ENCODE results near the gene NHEJ1. TPM values are rescaled to one million over a fixed set of nuclear protein-coding genes. Genes with fewer than 3 reads are reported as not detected.
A peak's percentile ranks its signal among the peaks of the same experiment; 100 is the strongest.
"Not testable (repeated sequence)": the region's sequence is repeated elsewhere in the genome, so short reads cannot be mapped to it uniquely, and the experiment has no call there.

Gene NHEJ1
- total RNA-seq, 4 donors from 2014 or later: 13.2 to 20.9 (median 18.4) TPM

- H3K4me3 ChIP-seq (ENCODE audit: low read depth, poor library complexity, severe bottlenecking): peak within 1 kb of the TSS; percentile 50
- TF ChIP-seq POLR2A (IDR thresholded peaks at IDR 0.05): peak in 1 of 2 donors; percentile 70
- TF ChIP-seq, protein P1, sequence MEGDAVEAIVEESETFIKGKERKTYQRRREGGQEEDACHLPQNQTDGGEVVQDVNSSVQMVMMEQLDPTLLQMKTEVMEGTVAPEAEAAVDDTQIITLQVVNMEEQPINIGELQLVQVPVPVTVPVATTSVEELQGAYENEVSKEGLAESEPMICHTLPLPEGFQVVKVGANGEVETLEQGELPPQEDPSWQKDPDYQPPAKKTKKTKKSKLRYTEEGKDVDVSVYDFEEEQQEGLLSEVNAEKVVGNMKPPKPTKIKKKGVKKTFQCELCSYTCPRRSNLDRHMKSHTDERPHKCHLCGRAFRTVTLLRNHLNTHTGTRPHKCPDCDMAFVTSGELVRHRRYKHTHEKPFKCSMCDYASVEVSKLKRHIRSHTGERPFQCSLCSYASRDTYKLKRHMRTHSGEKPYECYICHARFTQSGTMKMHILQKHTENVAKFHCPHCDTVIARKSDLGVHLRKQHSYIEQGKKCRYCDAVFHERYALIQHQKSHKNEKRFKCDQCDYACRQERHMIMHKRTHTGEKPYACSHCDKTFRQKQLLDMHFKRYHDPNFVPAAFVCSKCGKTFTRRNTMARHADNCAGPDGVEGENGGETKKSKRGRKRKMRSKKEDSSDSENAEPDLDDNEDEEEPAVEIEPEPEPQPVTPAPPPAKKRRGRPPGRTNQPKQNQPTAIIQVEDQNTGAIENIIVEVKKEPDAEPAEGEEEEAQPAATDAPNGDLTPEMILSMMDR (IDR thresholded peaks at IDR 0.05): no peak
- intact Hi-C loops (cut with DNase I; ENCODE audit: low total_unique reads): no loop called here
- WGBS, 2 donors: 1 to 2% methylated on average over 41 to 58 of the region's 76 CpGs
- DNase-seq (ENCODE audit: low spot score in 2 of 2): peak; percentile 93 to 99
These were observed 45.9 kb upstream of the NHEJ1 start, which contains the start of gene ZFAND2B for GRCh38 chr2:219206328-219207133. Gene ZFAND2B, plus strand, starts transcription at chr2:219206782. Its CDS starts 206 bp downstream, at chr2:219206988.

DNA sequence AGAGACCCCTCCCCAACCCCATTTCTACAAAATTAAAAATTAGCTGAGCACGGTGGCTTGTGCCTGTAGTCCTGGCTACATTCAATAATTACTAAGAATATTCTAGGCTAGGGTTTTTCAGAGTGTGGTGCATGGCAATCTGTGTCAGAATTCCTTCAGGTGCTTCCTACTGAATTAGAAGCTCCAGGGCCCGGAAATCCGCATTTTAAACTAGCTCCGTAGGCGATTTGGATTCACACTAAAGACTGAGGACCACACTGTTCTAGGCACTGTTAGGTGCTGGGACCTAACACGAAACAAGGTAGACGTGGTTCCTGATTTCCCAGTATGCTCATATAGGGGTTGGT, 45.3 kb upstream of the NHEJ1 start:
- intact Hi-C loops (cut with DNase I; ENCODE audit: low total_unique reads): no loop called here
- TF ChIP-seq POLR2A (IDR thresholded peaks at IDR 0.05): no peak
- TF ChIP-seq, protein P1 (IDR thresholded peaks at IDR 0.05): no peak
- peak in 1 of 2 donors; percentile 84 for DNase-seq (ENCODE audit: low spot score in 2 of 2)
- no peak overlapping the region for H3K4me3 ChIP-seq (ENCODE audit: low read depth, poor library complexity, severe bottlenecking)
- 20 to 23% methylated on average over 7 of the region's 7 CpGs for WGBS, 2 donors

GRCh38 chr2:219205165-219205538, 44.5 kb upstream of the NHEJ1 start:
- DNase-seq (ENCODE audit: low spot score in 2 of 2): peak in 1 of 2 donors; percentile 17
- WGBS, 2 donors: 84 to 87% methylated on average over 5 of the region's 5 CpGs
- TF ChIP-seq, protein P1 (IDR thresholded peaks at IDR 0.05): no peak
- TF ChIP-seq POLR2A (IDR thresholded peaks at IDR 0.05): no peak
- H3K4me3 ChIP-seq (ENCODE audit: low read depth, poor library complexity, severe bottlenecking): no peak overlapping the region
- intact Hi-C loops (cut with DNase I; ENCODE audit: low total_unique reads): no loop called here

- intact Hi-C loops (cut with DNase I; ENCODE audit: low total_unique reads): no loop called here
- peak in 1 of 2 donors; percentile 17 for DNase-seq (ENCODE audit: low spot score in 2 of 2)
- no peak overlapping the region for H3K4me3 ChIP-seq (ENCODE audit: low read depth, poor library complexity, severe bottlenecking)
- WGBS, 2 donors: 86 to 90% methylated on average over 7 of the region's 7 CpGs
- TF ChIP-seq, protein P1 (IDR thresholded peaks at IDR 0.05): no peak
- TF ChIP-seq POLR2A (IDR thresholded peaks at IDR 0.05): no peak
These were observed 44.0 kb upstream of the NHEJ1 start for GRCh38 chr2:219204425-219205164.

- WGBS, 2 donors: 75 to 93% methylated on average over 13 to 21 of the region's 21 CpGs
- DNase-seq (ENCODE audit: low spot score in 2 of 2): peak in 1 of 2 donors; percentile 58
- intact Hi-C loops (cut with DNase I; ENCODE audit: low total_unique reads); H3K4me3 ChIP-seq (ENCODE audit: low read depth, poor library complexity, severe bottlenecking): not testable (repeated sequence)
These were observed 40.7 kb upstream of the NHEJ1 start for GRCh38 chr2:219201331-219201730.

DNA sequence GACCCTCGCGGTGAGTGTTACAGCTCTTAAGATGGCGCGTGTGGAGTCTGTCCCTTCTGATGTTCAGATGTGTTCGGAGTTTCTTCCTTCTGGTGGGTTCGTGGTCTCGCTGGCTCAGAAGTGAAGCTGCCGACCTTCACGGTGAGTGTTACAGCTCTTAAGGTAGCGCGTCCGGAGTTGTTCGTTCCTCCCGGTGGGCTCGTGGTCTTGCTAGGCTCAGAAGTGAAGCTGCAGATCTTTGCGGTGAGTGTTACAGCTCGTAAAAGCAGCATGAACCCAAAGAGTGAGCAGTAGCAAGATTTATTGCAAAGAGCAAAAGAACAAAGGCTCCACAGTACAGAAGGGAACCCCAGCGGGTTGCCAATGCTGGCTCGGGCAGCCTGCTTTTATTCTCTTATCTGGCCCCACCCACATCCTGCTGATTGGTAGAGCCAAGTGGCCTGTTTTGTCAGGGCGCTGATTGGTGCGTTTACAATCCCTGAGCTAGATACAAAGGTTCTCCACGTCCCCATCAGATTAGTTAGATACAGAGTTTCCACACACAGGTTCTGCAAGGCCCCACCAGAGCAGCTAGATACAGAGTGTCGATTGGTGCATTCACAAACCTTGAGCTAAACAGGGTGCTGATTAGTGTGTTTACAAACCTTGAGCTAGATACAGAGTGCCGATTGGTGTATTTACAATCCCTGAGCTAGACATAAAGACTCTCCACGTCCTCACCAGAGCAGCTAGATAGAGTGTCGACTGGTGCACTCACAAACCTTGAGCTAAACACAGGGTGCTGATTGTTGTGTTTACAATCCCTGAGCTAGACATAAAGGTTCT, 40.1 kb upstream of the NHEJ1 start:
- 77 to 80% methylated on average over 26 of the region's 26 CpGs for WGBS, 2 donors
- intact Hi-C loops (cut with DNase I; ENCODE audit: low total_unique reads); H3K4me3 ChIP-seq (ENCODE audit: low read depth, poor library complexity, severe bottlenecking): not testable (repeated sequence)

More for the DNA sequence above, 40.1 kb upstream of the NHEJ1 start:
- DNase-seq (ENCODE audit: low spot score in 2 of 2): peak in 1 of 2 donors; percentile 45
